ENCODE data around the gene FAM118B. TPM values are rescaled to one million over a fixed set of nuclear protein-coding genes. Genes with fewer than 3 reads are reported as not detected.
"Not testable (repeated sequence)": the region's sequence is repeated elsewhere in the genome, so short reads cannot be mapped to it uniquely, and the experiment has no call there.

FAM118B gene
- polyA plus RNA-seq, 2 donors, result 2.8 to 7.0 TPM

GRCh38 chr11:126297004-126297403, 85.4 kb downstream of the FAM118B start:
- Histone ChIP-seq H3K27ac (ENCODE audit: low read depth in 2 of 2, low read length in 1 of 2) (no peak overlapping the region), H3K4me3 (ENCODE audit: low read depth in 1 of 2, low read length in 2 of 2) (no peak overlapping the region), H3K27me3 (ENCODE audit: control insufficient read depth in 1 of 2, insufficient read depth in 2 of 2, low read length in 2 of 2) (no peaks in the 10 kb centered on the region), H3K4me1 (ENCODE audit: control insufficient read depth in 2 of 2, insufficient read depth in 2 of 2, low read length in 1 of 2) (no peaks in the 10 kb centered on the region), H3K9me3 (ENCODE audit: control insufficient read depth in 2 of 2, insufficient read depth in 1 of 2, low read depth in 1 of 2, low read length in 1 of 2) (no peaks in the 10 kb centered on the region), H3K36me3 (ENCODE audit: control insufficient read depth in 2 of 2, insufficient read depth in 2 of 2, low read length in 1 of 2) (peaks cover 10 to 12% of the 10 kb centered on the region in 2 donors)
- WGBS, 2 donors, result 57 to 76% methylated on average over 2 of the region's 2 CpGs

- peaks cover 0 to 3% of the 10 kb centered on the region in 2 donors for H3K4me1 ChIP-seq (ENCODE audit: control insufficient read depth in 2 of 2, insufficient read depth in 2 of 2, low read length in 1 of 2)
- 1% methylated on average over 61 of the region's 61 CpGs for WGBS, 2 donors
- H3K4me3 ChIP-seq (ENCODE audit: low read depth in 1 of 2, low read length in 2 of 2), result peak within 1 kb of the TSS; percentile 77 to 78
- no peaks in the 10 kb centered on the region for H3K27me3 ChIP-seq (ENCODE audit: control insufficient read depth in 1 of 2, insufficient read depth in 2 of 2, low read length in 2 of 2)
- peaks cover 0 to 2% of the 10 kb centered on the region in 2 donors for H3K36me3 ChIP-seq (ENCODE audit: control insufficient read depth in 2 of 2, insufficient read depth in 2 of 2, low read length in 1 of 2)
- H3K27ac ChIP-seq (ENCODE audit: low read depth in 2 of 2, low read length in 1 of 2), result peak within 1 kb of the TSS; percentile 91 to 96
- no peaks in the 10 kb centered on the region for H3K9me3 ChIP-seq (ENCODE audit: control insufficient read depth in 2 of 2, insufficient read depth in 1 of 2, low read depth in 1 of 2, low read length in 1 of 2)
These were observed 92.3 kb downstream of the FAM118B start, which contains the start of gene DCPS for GRCh38 chr11:126303623-126304456. Gene DCPS, plus strand, starts transcription at chr11:126304060. Its CDS starts 21 bp downstream, at chr11:126304081.

- WGBS, 2 donors, result 30 to 32% methylated on average over 12 of the region's 12 CpGs
- Histone ChIP-seq H3K9me3 (ENCODE audit: control insufficient read depth in 2 of 2, insufficient read depth in 1 of 2, low read depth in 1 of 2, low read length in 1 of 2) (no peaks in the 10 kb centered on the region), H3K27me3 (ENCODE audit: control insufficient read depth in 1 of 2, insufficient read depth in 2 of 2, low read length in 2 of 2) (no peaks in the 10 kb centered on the region), H3K36me3 (ENCODE audit: control insufficient read depth in 2 of 2, insufficient read depth in 2 of 2, low read length in 1 of 2) (peaks cover 0 to 2% of the 10 kb centered on the region in 2 donors), H3K4me3 (ENCODE audit: low read depth in 1 of 2, low read length in 2 of 2) (peak overlapping the region; percentile 77 to 78), H3K27ac (ENCODE audit: low read depth in 2 of 2, low read length in 1 of 2) (peak overlapping the region; percentile 91 to 96), H3K4me1 (ENCODE audit: control insufficient read depth in 2 of 2, insufficient read depth in 2 of 2, low read length in 1 of 2) (peaks cover 0 to 3% of the 10 kb centered on the region in 2 donors)
These were observed 93.0 kb downstream of the FAM118B start for GRCh38 chr11:126304457-126305075.

GRCh38 chr11:126305699-126306098, 94.1 kb downstream of the FAM118B start:
- WGBS, 2 donors, result 89 to 90% methylated on average over 4 of the region's 4 CpGs

GRCh38 chr11:126307706-126308105, 96.1 kb downstream of the FAM118B start:
- Histone ChIP-seq H3K4me3 (ENCODE audit: low read depth in 1 of 2, low read length in 2 of 2) (no peak overlapping the region), H3K4me1 (ENCODE audit: control insufficient read depth in 2 of 2, insufficient read depth in 2 of 2, low read length in 1 of 2) (peaks cover 0 to 6% of the 10 kb centered on the region in 2 donors), H3K27me3 (ENCODE audit: control insufficient read depth in 1 of 2, insufficient read depth in 2 of 2, low read length in 2 of 2) (no peaks in the 10 kb centered on the region), H3K36me3 (ENCODE audit: control insufficient read depth in 2 of 2, insufficient read depth in 2 of 2, low read length in 1 of 2) (peaks cover 0 to 2% of the 10 kb centered on the region in 2 donors), H3K9me3 (ENCODE audit: control insufficient read depth in 2 of 2, insufficient read depth in 1 of 2, low read depth in 1 of 2, low read length in 1 of 2) (no peaks in the 10 kb centered on the region), H3K27ac (ENCODE audit: low read depth in 2 of 2, low read length in 1 of 2) (no peak overlapping the region)
- 32 to 44% methylated on average over 5 of the region's 5 CpGs for WGBS, 2 donors

More at GRCh38 chr11:126305699-126306098, 94.1 kb downstream of the FAM118B start:
- no peaks in the 10 kb centered on the region for H3K9me3 ChIP-seq (ENCODE audit: control insufficient read depth in 2 of 2, insufficient read depth in 1 of 2, low read depth in 1 of 2, low read length in 1 of 2)
- no peaks in the 10 kb centered on the region for H3K27me3 ChIP-seq (ENCODE audit: control insufficient read depth in 1 of 2, insufficient read depth in 2 of 2, low read length in 2 of 2)
- no peak overlapping the region for H3K4me3 ChIP-seq (ENCODE audit: low read depth in 1 of 2, low read length in 2 of 2)
- H3K36me3 ChIP-seq (ENCODE audit: control insufficient read depth in 2 of 2, insufficient read depth in 2 of 2, low read length in 1 of 2), result peaks cover 0 to 2% of the 10 kb centered on the region in 2 donors
- H3K4me1 ChIP-seq (ENCODE audit: control insufficient read depth in 2 of 2, insufficient read depth in 2 of 2, low read length in 1 of 2), result peaks cover 0 to 5% of the 10 kb centered on the region in 2 donors
- H3K27ac ChIP-seq (ENCODE audit: low read depth in 2 of 2, low read length in 1 of 2), result no peak overlapping the region

- H3K9me3 ChIP-seq (ENCODE audit: control insufficient read depth in 2 of 2, insufficient read depth in 1 of 2, low read depth in 1 of 2, low read length in 1 of 2), result no peaks in the 10 kb centered on the region
- no peak overlapping the region for H3K27ac ChIP-seq (ENCODE audit: low read depth in 2 of 2, low read length in 1 of 2)
- H3K4me3 ChIP-seq (ENCODE audit: low read depth in 1 of 2, low read length in 2 of 2), result no peak overlapping the region
- peaks cover 0 to 2% of the 10 kb centered on the region in 2 donors for H3K36me3 ChIP-seq (ENCODE audit: control insufficient read depth in 2 of 2, insufficient read depth in 2 of 2, low read length in 1 of 2)
- H3K27me3 ChIP-seq (ENCODE audit: control insufficient read depth in 1 of 2, insufficient read depth in 2 of 2, low read length in 2 of 2), result no peaks in the 10 kb centered on the region
- WGBS, 2 donors, result 79 to 81% methylated on average over 4 of the region's 4 CpGs
- H3K4me1 ChIP-seq (ENCODE audit: control insufficient read depth in 2 of 2, insufficient read depth in 2 of 2, low read length in 1 of 2), result peaks cover 0 to 6% of the 10 kb centered on the region in 2 donors
These were observed 96.7 kb downstream of the FAM118B start for GRCh38 chr11:126308271-126308671.

GRCh38 chr11:126308771-126309170, 97.2 kb downstream of the FAM118B start:
- 87 to 91% methylated on average over 4 of the region's 4 CpGs for WGBS, 2 donors
- H3K4me3 ChIP-seq (ENCODE audit: low read depth in 1 of 2, low read length in 2 of 2); H3K9me3 ChIP-seq (ENCODE audit: control insufficient read depth in 2 of 2, insufficient read depth in 1 of 2, low read depth in 1 of 2, low read length in 1 of 2); H3K27me3 ChIP-seq (ENCODE audit: control insufficient read depth in 1 of 2, insufficient read depth in 2 of 2, low read length in 2 of 2); H3K27ac ChIP-seq (ENCODE audit: low read depth in 2 of 2, low read length in 1 of 2); H3K4me1 ChIP-seq (ENCODE audit: control insufficient read depth in 2 of 2, insufficient read depth in 2 of 2, low read length in 1 of 2); H3K36me3 ChIP-seq (ENCODE audit: control insufficient read depth in 2 of 2, insufficient read depth in 2 of 2, low read length in 1 of 2): not testable (repeated sequence)

GRCh38 chr11:126310200-126310991, 98.8 kb downstream of the FAM118B start:
- no peaks in the 10 kb centered on the region for H3K27me3 ChIP-seq (ENCODE audit: control insufficient read depth in 1 of 2, insufficient read depth in 2 of 2, low read length in 2 of 2)
- no peak overlapping the region for H3K27ac ChIP-seq (ENCODE audit: low read depth in 2 of 2, low read length in 1 of 2)
- H3K4me1 ChIP-seq (ENCODE audit: control insufficient read depth in 2 of 2, insufficient read depth in 2 of 2, low read length in 1 of 2), result peaks cover 0 to 3% of the 10 kb centered on the region in 2 donors
- H3K36me3 ChIP-seq (ENCODE audit: control insufficient read depth in 2 of 2, insufficient read depth in 2 of 2, low read length in 1 of 2), result peaks cover 0 to 2% of the 10 kb centered on the region in 2 donors
- 60 to 65% methylated on average over 12 of the region's 12 CpGs for WGBS, 2 donors
- H3K9me3 ChIP-seq (ENCODE audit: control insufficient read depth in 2 of 2, insufficient read depth in 1 of 2, low read depth in 1 of 2, low read length in 1 of 2), result no peaks in the 10 kb centered on the region
- no peak overlapping the region for H3K4me3 ChIP-seq (ENCODE audit: low read depth in 1 of 2, low read length in 2 of 2)

GRCh38 chr11:126310992-126311310, 99.4 kb downstream of the FAM118B start:
- Histone ChIP-seq H3K36me3 (ENCODE audit: control insufficient read depth in 2 of 2, insufficient read depth in 2 of 2, low read length in 1 of 2) (peaks cover 0 to 2% of the 10 kb centered on the region in 2 donors), H3K27me3 (ENCODE audit: control insufficient read depth in 1 of 2, insufficient read depth in 2 of 2, low read length in 2 of 2) (no peaks in the 10 kb centered on the region), H3K9me3 (ENCODE audit: control insufficient read depth in 2 of 2, insufficient read depth in 1 of 2, low read depth in 1 of 2, low read length in 1 of 2) (no peaks in the 10 kb centered on the region), H3K4me3 (ENCODE audit: low read depth in 1 of 2, low read length in 2 of 2) (no peak overlapping the region), H3K4me1 (ENCODE audit: control insufficient read depth in 2 of 2, insufficient read depth in 2 of 2, low read length in 1 of 2) (peaks cover 0 to 3% of the 10 kb centered on the region in 2 donors), H3K27ac (ENCODE audit: low read depth in 2 of 2, low read length in 1 of 2) (no peak overlapping the region)
- 60 to 65% methylated on average over 6 of the region's 6 CpGs for WGBS, 2 donors

All from esophagus (tissue), 2 donors.